GM23248 (cell line): ENCODE data around the gene ADK.

Source experiments
- EZH2 ChIP-seq: fragments of 200-600 bp; sonication (generic); IDR thresholded peaks from 2 replicates; pipeline ENCODE4 v1.6.1; 2018; ENCODE audit warnings: antibody characterized with exemption, mild to moderate bottlenecking; ENCODE audit not compliant: insufficient read depth, poor library complexity, severe bottlenecking
- EZH2phosphoT487 ChIP-seq: fragments of 200-600 bp; sonication (generic); IDR thresholded peaks from 2 replicates; pipeline ENCODE4 v1.6.1; 2018; ENCODE audit warnings: antibody characterized with exemption, moderate library complexity, mild to moderate bottlenecking, low read depth; ENCODE audit not compliant: insufficient read depth

GRCh38 chr10:74153676-74154075 is 2.7 kb downstream of the ADK start:
- TF ChIP-seq EZH2 (no peak), EZH2phosphoT487 (no peak)
